DND-41 (cell line): Measurements from ENCODE around the gene FBXL5.

Source experiments
- ATAC-seq: fragments of 200-7000 bp; cut with Tn5 transposase; 3 replicates; pipeline ENCODE4 v1.9.1; 2021; ENCODE audit warnings: low read depth; ENCODE audit not compliant: insufficient read depth
- DNase-seq: peaks from one replicate; pipeline ENCODE4 v3.0.0-alpha.2; 2020
- H2AFZ ChIP-seq: 2 replicates; pipeline ENCODE4 v1.6.0; 2012; ENCODE audit warnings: low read depth, low read length
- H3K27ac ChIP-seq: 2 replicates; pipeline ENCODE4 v1.5.1; 2012; ENCODE audit warnings: low read length, inconsistent platforms
- H3K27me3 ChIP-seq: fragments of 200-600 bp; sonication (generic); 2 replicates; pipeline ENCODE4 v1.6.0; 2012; ENCODE audit warnings: low read length, mild to moderate bottlenecking, inconsistent platforms; ENCODE audit not compliant: insufficient read depth, poor library complexity
- H3K36me3 ChIP-seq: 2 replicates; pipeline ENCODE4 v1.5.1; 2012; ENCODE audit warnings: low read length, inconsistent platforms; ENCODE audit not compliant: insufficient read depth
- H3K4me1 ChIP-seq: 2 replicates; pipeline ENCODE4 v1.5.1; 2012; ENCODE audit warnings: mild to moderate bottlenecking, low read length; ENCODE audit not compliant: insufficient read depth
- H3K4me2 ChIP-seq: 2 replicates; pipeline ENCODE4 v1.6.0; 2012; ENCODE audit warnings: mild to moderate bottlenecking, moderate library complexity, low read length, inconsistent platforms; ENCODE audit not compliant: insufficient read depth
- H3K4me3 ChIP-seq, 2 experiments: fragments of 200-600 bp in 1 of 2; shearing (Covaris generic) in 1 of 2; 2 replicates each; pipeline ENCODE4 v1.5.1; 2012 to 2016; ENCODE audit warnings: inconsistent platforms in 2 of 2, low read length in 2 of 2, mild to moderate bottlenecking in 2 of 2, low read depth in 1 of 2, moderate library complexity in 1 of 2
- H3K79me2 ChIP-seq: 2 replicates; pipeline ENCODE4 v1.6.0; 2012; ENCODE audit warnings: low read length, inconsistent platforms; ENCODE audit not compliant: insufficient read depth
- H3K9ac ChIP-seq: 2 replicates; pipeline ENCODE4 v1.6.0; 2012; ENCODE audit warnings: low read depth, mild to moderate bottlenecking, inconsistent platforms, low read length, moderate library complexity
- H3K9me3 ChIP-seq: 2 replicates; pipeline ENCODE4 v1.5.1; 2012; ENCODE audit warnings: low read length, moderate library complexity, mild to moderate bottlenecking, inconsistent platforms; ENCODE audit not compliant: insufficient read depth, severe bottlenecking
- H4K20me1 ChIP-seq: 2 replicates; pipeline ENCODE4 v1.6.0; 2012; ENCODE audit warnings: low read length; ENCODE audit not compliant: insufficient read depth
- EZH2 ChIP-seq: IDR thresholded peaks from 3 replicates; pipeline ENCODE4 v1.6.1; 2012; ENCODE audit warnings: borderline replicate concordance, low read depth, mild to moderate bottlenecking, moderate library complexity, low read length, inconsistent platforms; ENCODE audit not compliant: severe bottlenecking
- TF ChIP-seq, protein P1 (sequence below): IDR thresholded peaks from 2 replicates; pipeline ENCODE4 v1.5.1; 2012; ENCODE audit warnings: borderline replicate concordance, low read length, moderate library complexity, mild to moderate bottlenecking; ENCODE audit not compliant: poor library complexity, severe bottlenecking; ENCODE audit errors: extremely low read depth

FBXL5 gene

GRCh38 chr4:15654593-15655222 lies 449 bp downstream of the FBXL5 start:
- peak overlapping the region; percentile 90 for H3K27ac ChIP-seq
- H4K20me1 ChIP-seq: peaks cover 15% of the 10 kb centered on the region; the same call in 1 of the 2 replicates
- no peaks in the 10 kb centered on the region; the same call in 1 of the 2 replicates for H3K36me3 ChIP-seq
- H2AFZ ChIP-seq: peak overlapping the region; percentile 90
- ATAC-seq (peak; percentile 64), DNase-seq (peak; percentile 67)
- H3K4me1 ChIP-seq: peaks cover 56% of the 10 kb centered on the region
- H3K4me2 ChIP-seq: peak overlapping the region; percentile 65
- H3K9ac ChIP-seq: peak overlapping the region; percentile 94
- no peaks in the 10 kb centered on the region for H3K9me3 ChIP-seq
- H3K27me3 ChIP-seq: no peaks in the 10 kb centered on the region
- peaks cover 62% of the 10 kb centered on the region for H3K79me2 ChIP-seq
- peak overlapping the region; percentile 60 to 90 for H3K4me3 ChIP-seq
- TF ChIP-seq EZH2: no peak
- TF ChIP-seq, protein P1, sequence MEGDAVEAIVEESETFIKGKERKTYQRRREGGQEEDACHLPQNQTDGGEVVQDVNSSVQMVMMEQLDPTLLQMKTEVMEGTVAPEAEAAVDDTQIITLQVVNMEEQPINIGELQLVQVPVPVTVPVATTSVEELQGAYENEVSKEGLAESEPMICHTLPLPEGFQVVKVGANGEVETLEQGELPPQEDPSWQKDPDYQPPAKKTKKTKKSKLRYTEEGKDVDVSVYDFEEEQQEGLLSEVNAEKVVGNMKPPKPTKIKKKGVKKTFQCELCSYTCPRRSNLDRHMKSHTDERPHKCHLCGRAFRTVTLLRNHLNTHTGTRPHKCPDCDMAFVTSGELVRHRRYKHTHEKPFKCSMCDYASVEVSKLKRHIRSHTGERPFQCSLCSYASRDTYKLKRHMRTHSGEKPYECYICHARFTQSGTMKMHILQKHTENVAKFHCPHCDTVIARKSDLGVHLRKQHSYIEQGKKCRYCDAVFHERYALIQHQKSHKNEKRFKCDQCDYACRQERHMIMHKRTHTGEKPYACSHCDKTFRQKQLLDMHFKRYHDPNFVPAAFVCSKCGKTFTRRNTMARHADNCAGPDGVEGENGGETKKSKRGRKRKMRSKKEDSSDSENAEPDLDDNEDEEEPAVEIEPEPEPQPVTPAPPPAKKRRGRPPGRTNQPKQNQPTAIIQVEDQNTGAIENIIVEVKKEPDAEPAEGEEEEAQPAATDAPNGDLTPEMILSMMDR: no peak

GRCh38 chr4:15653864-15654592 lies 1.1 kb downstream of the FBXL5 start:
- H3K36me3 ChIP-seq: no peaks in the 10 kb centered on the region; the same call in 1 of the 2 replicates
- peaks cover 69% of the 10 kb centered on the region for H3K79me2 ChIP-seq
- peak overlapping the region; percentile 60 to 90 for H3K4me3 ChIP-seq
- peaks cover 22% of the 10 kb centered on the region for H4K20me1 ChIP-seq
- no peaks in the 10 kb centered on the region for H3K27me3 ChIP-seq
- no peaks in the 10 kb centered on the region for H3K9me3 ChIP-seq
- peak overlapping the region; percentile 90 for H2AFZ ChIP-seq
- ATAC-seq: peak; percentile 32
- TF ChIP-seq, protein P1: no peak
- TF ChIP-seq EZH2: no peak
- peaks cover 62% of the 10 kb centered on the region for H3K4me1 ChIP-seq
- H3K4me2 ChIP-seq: peak overlapping the region; percentile 65
- DNase-seq: peak; percentile 31
- peak overlapping the region; percentile 94 for H3K9ac ChIP-seq
- H3K27ac ChIP-seq: peak overlapping the region; percentile 90

- Histone ChIP-seq H3K36me3 (no peaks in the 10 kb centered on the region; the same call in 1 of the 2 replicates), H3K79me2 (peaks cover 75% of the 10 kb centered on the region), H3K9me3 (no peaks in the 10 kb centered on the region), H3K4me1 (peaks cover 65% of the 10 kb centered on the region), H3K9ac (peak overlapping the region; percentile 94), H2AFZ (no peak overlapping the region), H4K20me1 (peaks cover 27% of the 10 kb centered on the region), H3K4me3 (peak overlapping the region; percentile 60 to 90), H3K27ac (peak overlapping the region; percentile 90), H3K27me3 (no peaks in the 10 kb centered on the region), H3K4me2 (peak overlapping the region; percentile 65)
- DNase-seq (no peak), ATAC-seq (no peak)
- TF ChIP-seq EZH2: no peak
- TF ChIP-seq, protein P1: no peak
Observed at GRCh38 chr4:15653420-15653819, 1.7 kb downstream of the FBXL5 start.
